GM12801 (cell line): ENCODE data around the gene C11orf68.

Experiments
- TF ChIP-seq, protein P1 (sequence below): IDR thresholded peaks from one replicate; pipeline ENCODE4 v1.5.1; 2011; ENCODE audit warnings: control low read depth; ENCODE audit not compliant: insufficient read length; ENCODE audit errors: extremely low read depth

Gene C11orf68

DNA sequence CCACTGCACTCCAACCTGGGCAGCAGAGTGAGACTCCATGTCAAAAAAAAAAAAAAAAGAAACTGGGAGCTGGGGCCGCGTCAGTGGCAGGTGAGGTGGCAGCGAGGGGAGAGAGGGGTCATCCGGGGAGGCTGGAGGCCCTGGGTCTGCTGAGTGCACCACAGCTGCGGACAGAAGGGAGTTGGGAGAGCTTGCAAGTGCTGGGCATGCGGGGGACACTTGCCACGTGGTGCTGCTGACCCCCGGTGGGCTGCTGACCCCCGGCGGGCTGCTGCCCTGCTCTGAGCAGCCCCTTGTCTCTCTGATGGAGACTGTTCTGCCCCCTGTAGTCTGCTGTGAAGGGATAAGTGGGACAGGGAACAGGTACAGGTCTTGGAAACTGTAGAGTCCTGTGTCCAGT is 3.0 kb upstream of the C11orf68 start:
- TF ChIP-seq, protein P1, sequence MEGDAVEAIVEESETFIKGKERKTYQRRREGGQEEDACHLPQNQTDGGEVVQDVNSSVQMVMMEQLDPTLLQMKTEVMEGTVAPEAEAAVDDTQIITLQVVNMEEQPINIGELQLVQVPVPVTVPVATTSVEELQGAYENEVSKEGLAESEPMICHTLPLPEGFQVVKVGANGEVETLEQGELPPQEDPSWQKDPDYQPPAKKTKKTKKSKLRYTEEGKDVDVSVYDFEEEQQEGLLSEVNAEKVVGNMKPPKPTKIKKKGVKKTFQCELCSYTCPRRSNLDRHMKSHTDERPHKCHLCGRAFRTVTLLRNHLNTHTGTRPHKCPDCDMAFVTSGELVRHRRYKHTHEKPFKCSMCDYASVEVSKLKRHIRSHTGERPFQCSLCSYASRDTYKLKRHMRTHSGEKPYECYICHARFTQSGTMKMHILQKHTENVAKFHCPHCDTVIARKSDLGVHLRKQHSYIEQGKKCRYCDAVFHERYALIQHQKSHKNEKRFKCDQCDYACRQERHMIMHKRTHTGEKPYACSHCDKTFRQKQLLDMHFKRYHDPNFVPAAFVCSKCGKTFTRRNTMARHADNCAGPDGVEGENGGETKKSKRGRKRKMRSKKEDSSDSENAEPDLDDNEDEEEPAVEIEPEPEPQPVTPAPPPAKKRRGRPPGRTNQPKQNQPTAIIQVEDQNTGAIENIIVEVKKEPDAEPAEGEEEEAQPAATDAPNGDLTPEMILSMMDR, result no peak

DNA sequence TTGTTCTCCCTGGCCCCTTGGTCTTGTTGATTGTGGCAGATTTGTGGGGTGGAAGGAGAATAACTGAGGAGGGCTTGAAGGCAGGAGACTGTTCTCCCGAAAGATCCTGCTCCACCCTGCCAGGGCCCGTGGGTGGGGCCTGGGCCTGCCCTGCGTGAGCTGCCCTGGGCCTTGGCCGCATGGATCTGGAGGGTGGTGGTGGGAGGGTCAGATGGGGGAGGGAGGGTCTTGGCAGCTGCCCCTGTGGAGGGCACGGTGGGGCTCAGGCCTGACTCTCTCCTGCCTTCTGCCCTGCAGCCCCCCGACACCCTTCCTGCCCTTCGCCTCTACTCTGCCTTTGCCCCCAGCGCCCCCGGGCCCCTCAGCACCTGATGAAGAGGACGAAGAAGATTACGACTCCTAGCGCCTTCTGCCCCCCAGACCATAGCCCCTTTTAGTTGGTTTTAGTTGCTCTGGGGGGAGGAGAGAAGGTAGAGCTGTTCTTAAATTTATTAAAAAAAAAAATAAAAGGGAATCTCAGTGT is 2.2 kb upstream of the C11orf68 start:
- TF ChIP-seq, protein P1, result no peak

DNA sequence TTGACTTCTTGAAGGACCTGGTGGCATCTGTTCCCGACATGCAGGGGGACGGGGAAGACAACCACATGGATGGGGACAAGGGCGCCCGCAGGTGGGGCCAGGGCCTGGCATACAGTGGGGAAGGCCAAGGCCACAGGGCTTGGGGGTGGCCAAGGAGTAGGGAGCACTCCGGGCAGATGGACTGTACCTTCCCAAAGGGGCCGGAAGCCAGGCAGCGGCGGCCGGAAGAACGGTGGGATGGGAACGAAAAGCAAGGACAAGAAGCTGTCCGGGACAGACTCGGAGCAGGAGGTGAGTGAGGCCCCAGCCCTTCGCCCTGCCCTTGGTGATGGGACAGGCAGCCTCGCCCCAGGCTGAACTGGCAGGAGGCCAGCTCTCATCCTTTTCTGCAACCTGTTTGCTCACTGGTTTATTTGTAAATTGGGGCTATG is 1.5 kb upstream of the C11orf68 start:
- TF ChIP-seq, protein P1, result no peak

DNA sequence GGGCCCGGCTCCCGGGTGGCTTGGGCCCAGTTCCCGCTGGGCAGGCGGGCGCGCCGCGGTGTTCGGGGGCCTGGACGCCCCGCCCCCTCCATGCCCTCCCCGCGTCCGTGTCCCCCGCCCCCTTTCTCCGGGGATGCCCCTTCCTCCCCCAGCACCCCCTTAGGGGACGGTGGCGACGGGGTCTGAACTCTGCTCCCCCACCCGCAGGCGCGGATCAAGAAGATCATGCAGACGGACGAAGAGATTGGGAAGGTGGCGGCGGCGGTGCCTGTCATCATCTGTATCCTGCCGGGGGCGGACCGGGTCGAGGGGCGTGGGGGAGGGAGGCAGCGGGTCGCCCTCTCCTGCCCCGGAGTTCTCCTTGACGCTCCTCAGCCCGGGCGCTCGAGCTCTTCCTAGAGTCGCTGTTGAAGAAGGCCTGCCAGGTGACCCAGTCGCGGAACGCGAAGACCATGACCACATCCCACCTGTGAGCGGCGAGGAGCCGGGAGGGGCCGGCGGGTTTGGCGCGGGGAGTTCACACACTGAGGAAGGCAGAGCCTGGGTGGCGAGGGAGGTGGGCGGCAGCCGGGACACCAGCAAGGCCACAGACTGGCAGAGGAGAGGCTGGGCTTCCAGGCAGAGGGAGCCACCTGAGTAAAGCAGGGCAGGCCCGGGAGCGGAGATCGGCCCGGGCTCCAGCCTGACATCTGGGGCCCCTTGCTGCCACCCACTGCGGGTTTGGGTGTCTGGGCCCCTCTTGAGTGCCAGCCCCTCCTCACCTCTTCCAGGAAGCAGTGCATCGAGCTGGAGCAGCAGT is 910 bp upstream of the C11orf68 start:
- TF ChIP-seq, protein P1, result no peak

DNA sequence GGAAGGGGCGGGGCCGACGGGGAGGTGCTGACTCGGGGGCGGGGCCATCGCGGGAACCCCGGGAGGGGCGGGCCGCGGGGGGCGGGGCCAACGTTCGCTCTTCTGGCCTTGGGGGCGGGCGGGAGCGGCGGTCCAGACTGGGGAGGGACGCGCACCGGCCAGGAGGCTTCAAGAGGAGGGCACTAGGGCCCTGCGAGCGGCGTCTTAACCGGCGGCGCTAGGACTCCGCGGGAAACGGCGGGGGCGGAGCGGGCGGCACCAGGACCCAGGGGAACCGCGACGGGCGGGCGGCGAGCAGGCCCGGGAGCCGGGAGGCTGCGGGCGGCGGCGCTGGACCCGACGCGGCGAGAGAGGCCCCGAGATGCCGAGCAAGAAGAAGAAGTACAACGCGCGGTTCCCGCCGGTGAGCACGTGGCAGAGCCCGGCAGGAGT is 295 bp upstream of the C11orf68 start, which contains the start of gene DRAP1:
DRAP1 (plus strand) TSS at position 286 of the 432 bp plus-strand sequence; CDS start at position 362, 76 bp downstream.
- TF ChIP-seq, protein P1, result no peak

DNA sequence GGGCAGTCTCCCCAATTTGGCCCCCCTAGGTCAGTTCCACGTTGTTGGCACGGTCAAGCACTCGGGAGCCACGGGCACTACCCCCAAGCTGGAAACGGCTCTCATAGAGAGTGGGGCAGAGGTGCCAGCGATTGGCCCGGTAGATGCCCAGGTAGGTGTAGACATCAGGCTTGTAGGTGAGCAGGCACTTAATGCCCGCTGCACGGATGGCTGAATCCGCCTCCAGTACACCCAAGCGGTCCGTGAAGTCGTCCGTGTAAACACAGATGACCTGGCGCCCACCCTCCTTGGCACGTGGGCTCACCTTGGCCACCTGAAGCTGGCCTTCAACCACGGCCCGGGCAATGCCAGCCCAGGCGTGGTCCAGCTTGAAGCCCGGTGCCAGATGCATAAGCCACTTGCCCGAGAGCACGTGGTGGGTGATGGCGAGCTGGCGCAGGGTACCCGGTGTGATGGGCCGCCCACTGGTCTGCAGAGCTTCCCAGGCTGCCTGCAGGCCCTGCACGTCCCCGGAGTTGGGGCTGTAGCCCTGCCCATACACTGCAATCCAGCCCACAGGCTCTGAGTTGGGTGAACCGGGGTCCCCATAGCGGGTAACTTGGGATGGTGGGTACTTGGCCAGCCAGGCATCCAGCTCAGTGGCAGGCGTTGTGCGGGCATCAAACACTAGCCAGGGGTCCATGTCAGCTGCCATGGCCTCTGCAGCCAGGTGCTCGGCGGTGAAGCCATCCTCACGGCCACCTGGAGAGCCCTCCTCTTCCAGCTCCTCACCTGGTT is 1.2 kb downstream of the C11orf68 start:
- TF ChIP-seq, protein P1, result no peak

DNA sequence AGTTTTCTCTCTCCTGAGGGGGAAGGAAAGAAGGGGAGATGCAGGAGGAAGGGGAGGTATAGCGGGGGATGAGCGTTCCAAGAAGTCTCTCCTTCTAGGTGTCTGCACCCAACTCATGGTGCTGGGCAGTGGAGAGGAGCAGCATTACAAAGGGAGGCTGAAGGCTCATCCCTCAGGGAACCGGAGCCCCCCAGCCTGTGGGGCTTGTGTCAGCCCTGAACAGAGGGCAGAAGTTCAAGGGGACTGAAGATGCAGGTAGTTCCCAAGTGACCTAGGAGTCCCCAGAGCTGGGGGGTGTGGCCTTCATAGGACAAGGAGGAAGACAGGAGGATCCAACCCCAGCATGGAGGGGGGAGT is 1.8 kb downstream of the C11orf68 start:
- TF ChIP-seq, protein P1, result no peak
